ENCODE measurements around the gene CEP192. TPM values are rescaled to one million over a fixed set of nuclear protein-coding genes. Genes with fewer than 3 reads are reported as not detected.

Gene CEP192
- polyA plus RNA-seq, 1 donor (not counting 4 experiments of a cell fraction or from before 2014, with no cell fraction given) = 16.6 TPM

DNA sequence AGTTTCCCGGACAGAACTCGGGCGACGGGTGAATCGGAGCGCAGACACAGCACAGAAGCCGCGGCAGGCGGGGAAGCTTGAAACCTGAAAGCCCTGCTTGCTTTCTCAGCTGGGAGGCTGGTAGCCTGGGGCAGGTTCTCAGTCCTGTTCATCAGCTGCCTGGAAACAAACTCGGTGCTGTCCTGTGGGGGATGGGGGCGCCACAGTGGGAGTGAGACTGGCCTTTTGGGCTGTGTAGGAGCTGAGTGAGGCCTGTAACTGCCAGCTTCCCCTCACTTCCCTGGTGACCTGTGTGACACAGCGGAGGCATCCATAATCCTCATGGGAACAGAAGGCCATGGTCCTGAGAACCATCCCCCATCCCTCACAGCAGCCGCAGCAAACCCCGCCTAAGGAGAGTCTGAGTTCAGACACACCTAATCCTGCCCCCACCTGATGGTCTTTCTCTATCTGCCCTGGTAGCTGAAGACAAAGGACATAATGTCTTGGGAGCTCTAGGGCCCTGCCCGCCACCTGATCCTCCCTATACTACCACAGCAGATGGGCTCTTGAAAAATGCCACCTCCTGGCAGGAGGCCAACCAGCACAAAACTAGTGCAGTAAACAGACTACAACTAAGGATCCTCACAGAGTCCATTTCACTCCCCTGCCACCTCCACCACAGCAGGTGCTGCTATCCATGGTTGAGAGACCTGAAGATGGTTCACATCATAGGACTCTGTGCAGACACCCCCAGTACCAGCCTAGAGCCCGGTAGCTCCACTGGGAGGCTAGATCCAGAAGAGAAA, 174.7 kb downstream of the CEP192 start:
- TF ChIP-seq CTCF (optimal IDR thresholded peaks at IDR 0.05 in 1 of 3, IDR thresholded peaks at IDR 0.05 in 1 of 3, conservative IDR thresholded peaks at IDR 0.05 in 1 of 3; ENCODE audit: extremely low read depth in 1 of 3, insufficient read depth in 2 of 3, low read length in 3 of 3) = no peak
- no peak for TF ChIP-seq EZH2 (IDR thresholded peaks at IDR 0.05; ENCODE audit: low read length)
- no peak for DNase-seq (ENCODE audit: low read depth, low spot score)
- no peaks in the 10 kb centered on the region for H3K36me3 ChIP-seq (ENCODE audit: control insufficient read depth in 2 of 2, extremely low read depth in 1 of 2, insufficient read depth in 2 of 2, low read length in 2 of 2)
- no peaks in the 10 kb centered on the region for H3K4me1 ChIP-seq (ENCODE audit: control insufficient read depth, extremely low read depth, insufficient read depth, low read length)
- FAIRE-seq = no peak
- no peak overlapping the region for H3K4me2 ChIP-seq (ENCODE audit: control insufficient read depth, extremely low read depth, insufficient read depth, low read depth, low read length)
- dilution Hi-C loops (cut with MboI; ENCODE audit: extremely low pct_ligation_motif_present, low sequenced_read_pairs) = no loop called here
- no peak overlapping the region for H3K4me3 ChIP-seq (ENCODE audit: control insufficient read depth in 2 of 3, extremely low read depth in 1 of 3, insufficient read depth in 2 of 3, low read depth in 1 of 3, low read length in 3 of 3)
- H3K9ac ChIP-seq (ENCODE audit: control insufficient read depth, extremely low read depth, insufficient read depth, low read length) = no peak overlapping the region
- H3K9me3 ChIP-seq (ENCODE audit: control insufficient read depth, low read depth, low read length) = no peaks in the 10 kb centered on the region
- no peak overlapping the region for H2AFZ ChIP-seq (ENCODE audit: control insufficient read depth, low read length)
- H3K27ac ChIP-seq (ENCODE audit: control insufficient read depth, insufficient read depth, low read length) = no peak overlapping the region
- H3K79me2 ChIP-seq (ENCODE audit: control insufficient read depth, insufficient read depth, low read length) = no peaks in the 10 kb centered on the region
- H3K9me1 ChIP-seq (ENCODE audit: control insufficient read depth, extremely low read depth, insufficient read depth, low read length) = no peaks in the 10 kb centered on the region
- no peaks in the 10 kb centered on the region for H4K20me1 ChIP-seq (ENCODE audit: control insufficient read depth, extremely low read depth, insufficient read depth, low read length)
- no peaks in the 10 kb centered on the region for H3K27me3 ChIP-seq (ENCODE audit: control insufficient read depth, extremely low read depth, insufficient read depth, low read length)

- dilution Hi-C loops (cut with MboI; ENCODE audit: extremely low pct_ligation_motif_present, low sequenced_read_pairs) = no loop called here
- no peak for TF ChIP-seq EZH2 (IDR thresholded peaks at IDR 0.05; ENCODE audit: low read length)
- no peak for TF ChIP-seq CTCF (optimal IDR thresholded peaks at IDR 0.05 in 1 of 3, IDR thresholded peaks at IDR 0.05 in 1 of 3, conservative IDR thresholded peaks at IDR 0.05 in 1 of 3; ENCODE audit: extremely low read depth in 1 of 3, insufficient read depth in 2 of 3, low read length in 3 of 3)
- Histone ChIP-seq H3K9me3 (ENCODE audit: control insufficient read depth, low read depth, low read length) (no peaks in the 10 kb centered on the region), H4K20me1 (ENCODE audit: control insufficient read depth, extremely low read depth, insufficient read depth, low read length) (no peaks in the 10 kb centered on the region), H3K36me3 (ENCODE audit: control insufficient read depth in 2 of 2, extremely low read depth in 1 of 2, insufficient read depth in 2 of 2, low read length in 2 of 2) (no peaks in the 10 kb centered on the region), H3K9ac (ENCODE audit: control insufficient read depth, extremely low read depth, insufficient read depth, low read length) (no peak overlapping the region), H3K4me1 (ENCODE audit: control insufficient read depth, extremely low read depth, insufficient read depth, low read length) (no peaks in the 10 kb centered on the region), H3K9me1 (ENCODE audit: control insufficient read depth, extremely low read depth, insufficient read depth, low read length) (no peaks in the 10 kb centered on the region), H3K4me2 (ENCODE audit: control insufficient read depth, extremely low read depth, insufficient read depth, low read depth, low read length) (no peak overlapping the region), H3K27ac (ENCODE audit: control insufficient read depth, insufficient read depth, low read length) (no peak overlapping the region), H3K4me3 (ENCODE audit: control insufficient read depth in 2 of 3, extremely low read depth in 1 of 3, insufficient read depth in 2 of 3, low read depth in 1 of 3, low read length in 3 of 3) (no peak overlapping the region), H3K79me2 (ENCODE audit: control insufficient read depth, insufficient read depth, low read length) (no peaks in the 10 kb centered on the region), H2AFZ (ENCODE audit: control insufficient read depth, low read length) (no peak overlapping the region), H3K27me3 (ENCODE audit: control insufficient read depth, extremely low read depth, insufficient read depth, low read length) (no peaks in the 10 kb centered on the region)
- no peak for DNase-seq (ENCODE audit: low read depth, low spot score)
- FAIRE-seq = no peak
Observed at GRCh38 chr18:13173578-13174145, 182.5 kb downstream of the CEP192 start.

Other genes with a start within 250 kb of the CEP192 start
- 23.7 to 39.9 TPM (median 26.0 TPM) in 3 replicates for gene PTPN2, start 107.1 kb upstream of the CEP192 start, polyA plus RNA-seq
- 41.3 to 60.5 TPM (median 47.4 TPM) in 3 replicates for gene SEH1L, start 43.4 kb upstream of the CEP192 start, polyA plus RNA-seq
- gene LDLRAD4, start 227.4 kb downstream of the CEP192 start, polyA plus RNA-seq = under 0.01 to 0.04 TPM in 2 of 3 replicates, not detected in the other

Data from keratinocyte (primary cell).